ENCODE measurements around the gene RBMX2.

The RBMX2 gene

DNA sequence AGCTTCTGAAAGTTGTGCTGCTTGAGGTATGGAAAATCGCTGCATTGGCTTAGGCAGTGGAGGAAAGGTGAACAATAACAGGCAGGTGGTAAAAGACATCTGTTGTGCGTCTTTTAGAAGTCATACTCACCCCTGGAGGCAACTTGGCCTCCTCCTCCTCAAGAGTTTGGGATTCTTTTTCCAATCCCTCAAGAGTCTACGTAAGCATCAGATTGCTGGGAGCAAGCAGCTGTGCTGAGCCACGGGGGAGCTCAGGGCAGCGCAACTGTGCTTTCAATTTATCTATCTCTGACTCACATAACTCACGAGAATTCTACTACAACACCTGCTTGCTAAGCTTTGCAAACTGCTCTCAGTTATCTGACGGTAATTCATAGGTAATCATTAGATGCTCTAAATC lies 6.4 kb upstream of the RBMX2 start:
- TF ChIP-seq, protein P1, sequence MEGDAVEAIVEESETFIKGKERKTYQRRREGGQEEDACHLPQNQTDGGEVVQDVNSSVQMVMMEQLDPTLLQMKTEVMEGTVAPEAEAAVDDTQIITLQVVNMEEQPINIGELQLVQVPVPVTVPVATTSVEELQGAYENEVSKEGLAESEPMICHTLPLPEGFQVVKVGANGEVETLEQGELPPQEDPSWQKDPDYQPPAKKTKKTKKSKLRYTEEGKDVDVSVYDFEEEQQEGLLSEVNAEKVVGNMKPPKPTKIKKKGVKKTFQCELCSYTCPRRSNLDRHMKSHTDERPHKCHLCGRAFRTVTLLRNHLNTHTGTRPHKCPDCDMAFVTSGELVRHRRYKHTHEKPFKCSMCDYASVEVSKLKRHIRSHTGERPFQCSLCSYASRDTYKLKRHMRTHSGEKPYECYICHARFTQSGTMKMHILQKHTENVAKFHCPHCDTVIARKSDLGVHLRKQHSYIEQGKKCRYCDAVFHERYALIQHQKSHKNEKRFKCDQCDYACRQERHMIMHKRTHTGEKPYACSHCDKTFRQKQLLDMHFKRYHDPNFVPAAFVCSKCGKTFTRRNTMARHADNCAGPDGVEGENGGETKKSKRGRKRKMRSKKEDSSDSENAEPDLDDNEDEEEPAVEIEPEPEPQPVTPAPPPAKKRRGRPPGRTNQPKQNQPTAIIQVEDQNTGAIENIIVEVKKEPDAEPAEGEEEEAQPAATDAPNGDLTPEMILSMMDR (conservative IDR thresholded peaks at IDR 0.05; ENCODE audit: low read depth, low read length), result no peak
- H3K4me3 ChIP-seq (ENCODE audit: low read length), result no peak overlapping the region
- DNase-seq (ENCODE audit: low read depth), result no peak

DNA sequence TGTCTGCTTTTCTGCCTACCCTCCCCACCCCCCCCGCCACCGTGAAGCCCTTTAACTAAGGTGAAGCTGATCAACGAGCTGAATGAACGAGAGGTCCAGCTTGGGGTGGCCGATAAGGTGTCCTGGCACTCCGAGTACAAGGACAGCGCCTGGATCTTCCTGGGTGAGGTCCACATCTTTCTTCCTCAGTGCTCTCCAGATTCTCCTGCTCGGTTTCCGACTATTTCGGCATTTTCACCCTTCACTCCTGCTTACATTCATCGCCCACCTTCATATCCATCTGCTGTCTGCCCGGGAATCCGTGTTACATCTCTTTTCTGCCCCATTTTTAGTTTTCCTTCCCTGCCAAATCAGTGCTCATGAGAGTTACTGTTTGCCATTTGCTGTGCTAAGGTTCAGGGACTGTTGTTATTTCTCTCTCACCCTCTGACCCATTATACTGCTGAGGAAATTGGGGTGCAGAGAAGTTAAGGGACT lies 459 bp downstream of the RBMX2 start:
- no peak for DNase-seq (ENCODE audit: low read depth)
- peak overlapping the region; percentile 80 for H3K4me3 ChIP-seq (ENCODE audit: low read length)

GRCh38 chrX:130413415-130413814 lies 11.6 kb downstream of the RBMX2 start:
- H3K4me3 ChIP-seq (ENCODE audit: low read length), result no peak overlapping the region
- DNase-seq (ENCODE audit: low read depth), result no peak
- TF ChIP-seq, protein P1 (conservative IDR thresholded peaks at IDR 0.05; ENCODE audit: low read depth, low read length), result no peak

More for the DNA sequence above, 459 bp downstream of the RBMX2 start:
- TF ChIP-seq, protein P1 (conservative IDR thresholded peaks at IDR 0.05; ENCODE audit: low read depth, low read length), result no peak

- DNase-seq (ENCODE audit: low read depth), result no peak
- TF ChIP-seq, protein P1 (conservative IDR thresholded peaks at IDR 0.05; ENCODE audit: low read depth, low read length), result no peak
- no peak overlapping the region for H3K4me3 ChIP-seq (ENCODE audit: low read length)
These were observed 13.0 kb downstream of the RBMX2 start for GRCh38 chrX:130414800-130415199.

DNA sequence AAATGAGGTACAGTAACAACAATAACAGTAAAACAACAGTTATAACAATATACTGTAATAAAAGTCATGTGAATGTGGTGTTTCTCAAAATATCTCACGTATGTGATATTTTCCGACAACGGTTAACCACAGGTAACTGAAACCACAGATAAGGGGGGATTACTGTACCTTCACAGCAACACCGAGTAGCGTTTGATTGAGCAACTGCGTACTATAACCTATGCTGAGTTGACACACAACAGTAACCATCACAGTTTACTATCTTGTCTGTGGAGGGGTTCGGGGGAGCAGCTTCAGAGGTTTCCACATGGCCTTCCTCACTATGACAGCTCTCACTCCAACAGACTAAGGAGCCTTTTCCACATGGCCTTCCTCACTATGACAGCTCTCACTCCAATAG lies 13.4 kb downstream of the RBMX2 start:
- DNase-seq (ENCODE audit: low read depth), result no peak
- TF ChIP-seq, protein P1 (conservative IDR thresholded peaks at IDR 0.05; ENCODE audit: low read depth, low read length), result no peak
- no peak overlapping the region for H3K4me3 ChIP-seq (ENCODE audit: low read length)

DNA sequence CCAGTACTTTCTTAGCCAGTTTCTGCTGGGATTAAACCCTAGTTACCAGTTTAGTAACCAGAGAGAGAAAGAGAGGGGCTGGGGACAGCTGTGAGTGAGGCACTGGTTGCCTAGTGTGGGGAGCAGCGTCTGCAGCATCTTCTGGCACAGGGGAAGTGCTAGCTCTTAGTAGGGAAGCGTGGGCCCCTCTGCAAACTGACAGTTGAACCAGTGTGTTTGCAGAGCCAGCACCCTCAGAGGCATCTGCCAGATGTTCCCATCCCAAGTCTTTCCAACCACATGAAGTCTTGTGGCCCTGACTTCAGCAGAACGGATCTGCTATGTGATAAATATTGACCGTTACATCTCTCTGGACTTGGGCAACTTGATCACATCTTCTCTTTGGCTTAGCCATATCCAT lies 15.0 kb downstream of the RBMX2 start:
- no peak for DNase-seq (ENCODE audit: low read depth)
- TF ChIP-seq, protein P1 (conservative IDR thresholded peaks at IDR 0.05; ENCODE audit: low read depth, low read length), result no peak
- no peak overlapping the region for H3K4me3 ChIP-seq (ENCODE audit: low read length)

DNA sequence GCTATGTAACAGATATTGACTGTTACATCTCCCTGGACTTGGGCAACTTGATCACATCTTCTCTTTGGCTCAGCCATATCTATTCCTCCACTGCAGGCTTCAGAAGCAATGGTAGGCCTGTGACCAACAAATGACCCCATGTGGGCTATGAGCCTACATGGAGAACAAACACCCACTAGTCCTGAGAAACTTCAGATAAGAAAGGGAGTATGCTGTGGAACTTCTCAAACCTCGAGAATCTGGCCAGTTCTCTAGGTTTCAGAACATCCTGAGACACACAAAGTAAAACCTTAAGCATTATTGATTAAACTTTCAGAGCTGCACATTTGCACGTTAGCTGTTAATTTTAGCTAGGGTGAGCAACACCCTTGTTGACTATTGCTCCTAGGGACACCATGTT lies 16.3 kb downstream of the RBMX2 start:
- no peak for DNase-seq (ENCODE audit: low read depth)
- H3K4me3 ChIP-seq (ENCODE audit: low read length), result no peak overlapping the region
- TF ChIP-seq, protein P1 (conservative IDR thresholded peaks at IDR 0.05; ENCODE audit: low read depth, low read length), result no peak

Measured in retinal pigment epithelial cell (primary cell).